HG02852 (cell line): ENCODE data around the gene CTSW.

ENCODE experiments used
- ATAC-seq: cut with Tn5 transposase; IDR thresholded peaks from one replicate; pipeline ENCODE4 v1.9.1; 2021; ENCODE audit warnings: mild to moderate bottlenecking, moderate library complexity; ENCODE audit not compliant: unreplicated experiment

CTSW gene

GRCh38 chr11:65898656-65899355 is 19.2 kb downstream of the CTSW start:
- ATAC-seq, result no peak

- ATAC-seq, result peak; percentile 8
Observed at GRCh38 chr11:65899356-65900124, 19.9 kb downstream of the CTSW start.

- peak; percentile 72 for ATAC-seq
Observed at GRCh38 chr11:65900125-65900898, 20.7 kb downstream of the CTSW start, which contains the start of gene FOSL1. Gene FOSL1 (minus strand): TSS chr11:65900388. CDS start chr11:65900339, 49 bp downstream.

GRCh38 chr11:65900899-65901180 is 21.2 kb downstream of the CTSW start:
- no peak for ATAC-seq

- ATAC-seq, result no peak
Observed at GRCh38 chr11:65903068-65903481, 23.4 kb downstream of the CTSW start.

GRCh38 chr11:65903715-65904114 is 24.1 kb downstream of the CTSW start:
- ATAC-seq, result no peak

- no peak for ATAC-seq
Observed at GRCh38 chr11:65906602-65907001, 27.0 kb downstream of the CTSW start.

GRCh38 chr11:65907878-65908277 is 28.2 kb downstream of the CTSW start:
- ATAC-seq, result no peak

GRCh38 chr11:65911682-65912568 is 32.3 kb downstream of the CTSW start:
- no peak for ATAC-seq

GRCh38 chr11:65912845-65913244 is 33.2 kb downstream of the CTSW start:
- ATAC-seq, result no peak

GRCh38 chr11:65915101-65915820 is 35.6 kb downstream of the CTSW start:
- no peak for ATAC-seq

GRCh38 chr11:65915821-65916251 is 36.2 kb downstream of the CTSW start:
- ATAC-seq, result no peak

- no peak for ATAC-seq
Observed at GRCh38 chr11:65916391-65916790, 36.8 kb downstream of the CTSW start.

- ATAC-seq, result no peak
Observed at GRCh38 chr11:65917077-65917433, 37.4 kb downstream of the CTSW start.

GRCh38 chr11:65917434-65918210 is 38.0 kb downstream of the CTSW start:
- ATAC-seq, result no peak

GRCh38 chr11:65918211-65919140 is 38.8 kb downstream of the CTSW start, which contains the start of gene C11orf68:
Gene C11orf68 (minus strand): TSS chr11:65919062. CDS start chr11:65919031, 31 bp downstream.
- peak; percentile 48 for ATAC-seq

GRCh38 chr11:65919141-65919572 is 39.5 kb downstream of the CTSW start, which contains the start of gene DRAP1:
Gene DRAP1 (plus strand): TSS chr11:65919426. CDS start chr11:65919502, 76 bp downstream.
- peak; percentile 82 for ATAC-seq
